Fibroblast of pulmonary artery (primary cell): ENCODE data around the gene NHERF2.

Experiments used
- DNase-seq: peaks from one replicate; pipeline ENCODE4 v3.0.0-alpha.2; 2010; ENCODE audit warnings: low read depth
- H3K4me3 ChIP-seq: replicated peaks from 2 replicates; pipeline ENCODE4 v1.5.1; 2011; ENCODE audit warnings: low read depth, mild to moderate bottlenecking, control low read depth, low read length, moderate library complexity
- CTCF ChIP-seq: IDR thresholded peaks from 2 replicates; pipeline ENCODE4 v1.5.1; 2011; ENCODE audit warnings: mild to moderate bottlenecking, control low read depth, low read length, inconsistent platforms; ENCODE audit errors: missing control alignments

The NHERF2 gene

GRCh38 chr16:2087748-2088631 lies 61.3 kb downstream of the NHERF2 start:
- no peak overlapping the region for H3K4me3 ChIP-seq
- DNase-seq: no peak
- TF ChIP-seq CTCF: no peak
